GM21423 (cell line): Measurements from ENCODE around the gene LTBP2.

Experiments
- ATAC-seq: cut with Tn5 transposase; IDR thresholded peaks from one replicate; pipeline ENCODE4 v1.9.1; 2021; ENCODE audit warnings: mild to moderate bottlenecking, moderate library complexity; ENCODE audit not compliant: unreplicated experiment

The LTBP2 gene

GRCh38 chr14:74532246-74532645, 79.8 kb downstream of the LTBP2 start:
- ATAC-seq: no peak

GRCh38 chr14:74531467-74531866, 80.6 kb downstream of the LTBP2 start:
- no peak for ATAC-seq

GRCh38 chr14:74531006-74531405, 81.0 kb downstream of the LTBP2 start:
- no peak for ATAC-seq

GRCh38 chr14:74528886-74529285, 83.2 kb downstream of the LTBP2 start:
- ATAC-seq: no peak

- ATAC-seq: no peak
These were observed 83.6 kb downstream of the LTBP2 start for GRCh38 chr14:74528406-74528805.

- no peak for ATAC-seq
These were observed 84.2 kb downstream of the LTBP2 start for GRCh38 chr14:74527736-74528280.

GRCh38 chr14:74526854-74527585, 85.0 kb downstream of the LTBP2 start:
- ATAC-seq: no peak

GRCh38 chr14:74525361-74525851, 86.6 kb downstream of the LTBP2 start:
- no peak for ATAC-seq

- ATAC-seq: no peak
These were observed 87.3 kb downstream of the LTBP2 start for GRCh38 chr14:74524812-74525135.

- no peak for ATAC-seq
These were observed 87.8 kb downstream of the LTBP2 start for GRCh38 chr14:74524076-74524811.

- no peak for ATAC-seq
These were observed 89.3 kb downstream of the LTBP2 start for GRCh38 chr14:74522740-74523139.

GRCh38 chr14:74521756-74522155, 90.3 kb downstream of the LTBP2 start:
- ATAC-seq: no peak

GRCh38 chr14:74519316-74520074, 92.5 kb downstream of the LTBP2 start:
- ATAC-seq: no peak

GRCh38 chr14:74518221-74518620, 93.8 kb downstream of the LTBP2 start:
- ATAC-seq: no peak

- no peak for ATAC-seq
These were observed 94.3 kb downstream of the LTBP2 start for GRCh38 chr14:74517731-74518130.

GRCh38 chr14:74516451-74517160, 95.4 kb downstream of the LTBP2 start:
- ATAC-seq: no peak

GRCh38 chr14:74515891-74516412, 96.1 kb downstream of the LTBP2 start:
- ATAC-seq: no peak

- no peak for ATAC-seq
These were observed 97.5 kb downstream of the LTBP2 start for GRCh38 chr14:74514471-74514941.

GRCh38 chr14:74511966-74512830, 99.8 kb downstream of the LTBP2 start:
- no peak for ATAC-seq
